Activated naive CD4-positive, alpha-beta T cell treated with anti-CD3 and anti-CD28 coated beads for 36 hours (primary cell): Measurements from ENCODE around the gene ABCC12. TPM values are rescaled to one million over a fixed set of nuclear protein-coding genes. Genes with fewer than 3 reads are reported as not detected.

Source experiments
- CTCF ChIA-PET: fragments of 350-600 bp; sonication (Branson Sonifier 250); formaldehyde crosslinking; loops from one replicate; lab custom pipeline; 2021; ENCODE audit warnings: antibody characterized with exemption; lab: Charles Lee
- DNase-seq: peaks from one replicate; pipeline ENCODE4 v3.0.0-alpha.2; 2020
- H3K27ac Mint-ChIP-seq: one replicate; pipeline ENCODE4 v1.8.0; 2021; ENCODE audit warnings: mild to moderate bottlenecking, mixed read lengths
- H3K27me3 Mint-ChIP-seq: one replicate; pipeline ENCODE4 v1.8.0; 2021; ENCODE audit warnings: low read depth, mixed read lengths
- H3K36me3 Mint-ChIP-seq: one replicate; pipeline ENCODE4 v1.8.0; 2021; ENCODE audit warnings: low read depth, mixed read lengths
- H3K4me1 Mint-ChIP-seq: one replicate; pipeline ENCODE4 v1.8.0; 2021; ENCODE audit warnings: low read depth, mixed read lengths
- H3K4me3 Mint-ChIP-seq: one replicate; pipeline ENCODE4 v1.8.0; 2021; ENCODE audit warnings: mild to moderate bottlenecking, moderate library complexity, mixed read lengths
- H3K9me3 Mint-ChIP-seq: one replicate; pipeline ENCODE4 v1.8.0; 2021; ENCODE audit warnings: mixed read lengths
- intact Hi-C: fragments of 100-400 bp; cut with micrococcal nuclease; formaldehyde crosslinking; loops from one replicate; pipeline ENCODE4 v1.15.1; 2023
- total RNA-seq, 2 experiments: library from RNA; stranded (reverse); gene quantifications; one replicate each; pipeline ENCODE4 v1.2.3, GENCODE V29; 2021

Gene ABCC12
- total RNA-seq, 2 experiments from 2014 or later = not detected

DNA sequence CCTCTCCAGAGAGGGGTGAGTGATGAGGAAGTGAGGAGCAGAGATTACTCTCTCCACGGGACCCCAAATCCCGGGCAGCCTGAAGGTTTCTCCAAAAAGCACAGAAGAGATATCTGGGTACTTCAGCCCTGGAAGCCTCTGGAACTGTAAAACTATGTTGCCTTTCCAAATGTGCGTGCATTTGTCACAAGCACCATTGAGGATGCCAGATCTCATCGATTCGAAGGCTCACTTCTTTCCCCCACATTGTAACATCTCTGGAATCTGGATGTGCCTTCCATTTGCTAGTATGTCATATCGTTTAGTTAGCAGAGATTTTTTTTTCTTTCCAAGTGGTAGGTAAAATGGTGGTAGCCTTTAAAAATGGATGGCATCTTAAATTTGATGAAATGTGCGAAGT lies 45.8 kb downstream of the ABCC12 start:
- CTCF ChIA-PET = no interaction called here
- intact Hi-C loops = no loop called here
- Mint-ChIP-seq H3K4me1 (no peaks in the 10 kb centered on the region), H3K36me3 (no peaks in the 10 kb centered on the region), H3K27ac (no peak overlapping the region), H3K9me3 (no peaks in the 10 kb centered on the region), H3K27me3 (peaks cover 13% of the 10 kb centered on the region), H3K4me3 (no peak overlapping the region)
- no peak for DNase-seq

DNA sequence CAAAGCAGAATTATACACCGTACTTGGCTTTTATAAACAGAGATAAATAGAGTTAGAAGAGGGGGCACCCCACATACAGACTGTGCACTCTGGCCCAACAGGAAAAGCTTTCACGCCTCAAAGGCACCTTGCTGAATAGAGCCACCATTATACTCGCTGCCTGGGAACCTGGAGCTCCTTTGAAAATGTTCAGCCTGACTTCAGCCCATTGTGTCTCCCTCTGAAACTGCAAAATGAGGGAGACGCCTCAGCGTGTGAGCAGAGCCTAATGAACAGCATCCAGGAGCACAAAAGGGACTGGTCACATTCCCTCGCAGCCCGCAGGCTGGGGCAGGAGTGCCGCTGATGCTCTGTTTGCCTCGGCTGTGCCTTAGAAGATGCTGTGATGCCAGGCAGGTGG lies 46.3 kb downstream of the ABCC12 start:
- intact Hi-C loops = no loop called here
- CTCF ChIA-PET = interaction anchor here (0.6 kb wide), 1 partner anchor 1087 kb away, joined by 5 read pairs; no protein-coding TSS in a partner anchor
- no peaks in the 10 kb centered on the region for H3K36me3 Mint-ChIP-seq
- H3K4me1 Mint-ChIP-seq = no peaks in the 10 kb centered on the region
- peaks cover 13% of the 10 kb centered on the region for H3K27me3 Mint-ChIP-seq
- DNase-seq = no peak
- no peaks in the 10 kb centered on the region for H3K9me3 Mint-ChIP-seq
- H3K4me3 Mint-ChIP-seq = no peak overlapping the region
- H3K27ac Mint-ChIP-seq = no peak overlapping the region

DNA sequence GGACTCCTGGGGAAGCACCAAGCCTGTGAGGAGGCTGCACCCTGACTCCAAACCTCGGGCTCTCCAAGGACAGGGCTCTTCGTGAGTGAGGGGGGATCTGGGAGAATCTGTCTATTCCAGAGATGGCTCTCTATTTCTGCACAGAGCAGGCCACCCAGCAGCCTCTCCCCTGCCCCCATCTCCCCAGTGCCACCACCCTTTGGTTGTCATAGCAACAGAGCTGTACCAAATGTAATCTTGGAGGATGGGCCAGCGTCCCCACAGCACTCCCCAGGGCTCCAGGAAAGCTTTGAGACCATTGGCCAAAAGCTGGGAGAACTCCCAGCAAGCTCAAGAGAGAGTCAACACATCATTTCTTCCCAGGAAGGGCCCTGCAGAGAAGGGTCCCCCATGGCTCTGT lies 49.3 kb downstream of the ABCC12 start:
- Mint-ChIP-seq H3K4me1 (no peaks in the 10 kb centered on the region), H3K36me3 (no peaks in the 10 kb centered on the region), H3K27me3 (peaks cover 12% of the 10 kb centered on the region), H3K27ac (no peak overlapping the region), H3K9me3 (no peaks in the 10 kb centered on the region), H3K4me3 (no peak overlapping the region)
- intact Hi-C loops = no loop called here
- CTCF ChIA-PET = no interaction called here
- no peak for DNase-seq

Other genes starting within 250 kb of the ABCC12 start
- gene LONP2, start 88.3 kb upstream of the ABCC12 start, total RNA-seq = 10 to 100 TPM; 49.9 to 53.9 TPM
- gene ABCC11, start 91.5 kb upstream of the ABCC12 start, total RNA-seq = under 1 TPM; 0.15 to 0.24 TPM
- 10 to 100 TPM; 13.7 to 14.6 TPM for gene SIAH1, start 229.4 kb upstream of the ABCC12 start, total RNA-seq